ENCODE results near the gene NABP1.

GRCh38 chr2:191686729-191687128 is 8.8 kb downstream of the NABP1 start:
- TF ChIP-seq CTCF (conservative IDR thresholded peaks at IDR 0.05; ENCODE audit: low read length) (no peak), EZH2phosphoT487 (IDR thresholded peaks at IDR 0.05; ENCODE audit: borderline replicate concordance, low read depth, low read length) (no peak)
